PC-3 (cell line): ENCODE measurements around the gene SMAP1.

ENCODE experiments used
- EZH2 ChIP-seq: fragments of 300-600 bp; sonication (generic); IDR thresholded peaks from one replicate; pipeline ENCODE4 v1.6.1; 2017; ENCODE audit warnings: antibody characterized with exemption, mild to moderate bottlenecking, low read length; ENCODE audit not compliant: unreplicated experiment
- EZH2phosphoT487 ChIP-seq: fragments of 300-600 bp; sonication (generic); IDR thresholded peaks from 2 replicates; pipeline ENCODE4 v1.6.1; 2018; ENCODE audit warnings: mild to moderate bottlenecking, antibody characterized with exemption, low read length, borderline replicate concordance
- TF ChIP-seq, protein P1 (sequence below): fragments of 300-600 bp; sonication (generic); conservative IDR thresholded peaks from 2 replicates; pipeline ENCODE4 v1.5.1; 2017; ENCODE audit warnings: antibody characterized with exemption, low read depth, mild to moderate bottlenecking, low read length

- TF ChIP-seq, protein P1, sequence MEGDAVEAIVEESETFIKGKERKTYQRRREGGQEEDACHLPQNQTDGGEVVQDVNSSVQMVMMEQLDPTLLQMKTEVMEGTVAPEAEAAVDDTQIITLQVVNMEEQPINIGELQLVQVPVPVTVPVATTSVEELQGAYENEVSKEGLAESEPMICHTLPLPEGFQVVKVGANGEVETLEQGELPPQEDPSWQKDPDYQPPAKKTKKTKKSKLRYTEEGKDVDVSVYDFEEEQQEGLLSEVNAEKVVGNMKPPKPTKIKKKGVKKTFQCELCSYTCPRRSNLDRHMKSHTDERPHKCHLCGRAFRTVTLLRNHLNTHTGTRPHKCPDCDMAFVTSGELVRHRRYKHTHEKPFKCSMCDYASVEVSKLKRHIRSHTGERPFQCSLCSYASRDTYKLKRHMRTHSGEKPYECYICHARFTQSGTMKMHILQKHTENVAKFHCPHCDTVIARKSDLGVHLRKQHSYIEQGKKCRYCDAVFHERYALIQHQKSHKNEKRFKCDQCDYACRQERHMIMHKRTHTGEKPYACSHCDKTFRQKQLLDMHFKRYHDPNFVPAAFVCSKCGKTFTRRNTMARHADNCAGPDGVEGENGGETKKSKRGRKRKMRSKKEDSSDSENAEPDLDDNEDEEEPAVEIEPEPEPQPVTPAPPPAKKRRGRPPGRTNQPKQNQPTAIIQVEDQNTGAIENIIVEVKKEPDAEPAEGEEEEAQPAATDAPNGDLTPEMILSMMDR, result no peak
- no peak for TF ChIP-seq EZH2
- no peak for TF ChIP-seq EZH2phosphoT487
These were observed 181.8 kb downstream of the SMAP1 start for GRCh38 chr6:70849348-70850069.
